ENCODE data around the gene ZNF516.
"Not testable (repeated sequence)": the region's sequence is repeated elsewhere in the genome, so short reads cannot be mapped to it uniquely, and the experiment has no call there.

Gene ZNF516, protein sequence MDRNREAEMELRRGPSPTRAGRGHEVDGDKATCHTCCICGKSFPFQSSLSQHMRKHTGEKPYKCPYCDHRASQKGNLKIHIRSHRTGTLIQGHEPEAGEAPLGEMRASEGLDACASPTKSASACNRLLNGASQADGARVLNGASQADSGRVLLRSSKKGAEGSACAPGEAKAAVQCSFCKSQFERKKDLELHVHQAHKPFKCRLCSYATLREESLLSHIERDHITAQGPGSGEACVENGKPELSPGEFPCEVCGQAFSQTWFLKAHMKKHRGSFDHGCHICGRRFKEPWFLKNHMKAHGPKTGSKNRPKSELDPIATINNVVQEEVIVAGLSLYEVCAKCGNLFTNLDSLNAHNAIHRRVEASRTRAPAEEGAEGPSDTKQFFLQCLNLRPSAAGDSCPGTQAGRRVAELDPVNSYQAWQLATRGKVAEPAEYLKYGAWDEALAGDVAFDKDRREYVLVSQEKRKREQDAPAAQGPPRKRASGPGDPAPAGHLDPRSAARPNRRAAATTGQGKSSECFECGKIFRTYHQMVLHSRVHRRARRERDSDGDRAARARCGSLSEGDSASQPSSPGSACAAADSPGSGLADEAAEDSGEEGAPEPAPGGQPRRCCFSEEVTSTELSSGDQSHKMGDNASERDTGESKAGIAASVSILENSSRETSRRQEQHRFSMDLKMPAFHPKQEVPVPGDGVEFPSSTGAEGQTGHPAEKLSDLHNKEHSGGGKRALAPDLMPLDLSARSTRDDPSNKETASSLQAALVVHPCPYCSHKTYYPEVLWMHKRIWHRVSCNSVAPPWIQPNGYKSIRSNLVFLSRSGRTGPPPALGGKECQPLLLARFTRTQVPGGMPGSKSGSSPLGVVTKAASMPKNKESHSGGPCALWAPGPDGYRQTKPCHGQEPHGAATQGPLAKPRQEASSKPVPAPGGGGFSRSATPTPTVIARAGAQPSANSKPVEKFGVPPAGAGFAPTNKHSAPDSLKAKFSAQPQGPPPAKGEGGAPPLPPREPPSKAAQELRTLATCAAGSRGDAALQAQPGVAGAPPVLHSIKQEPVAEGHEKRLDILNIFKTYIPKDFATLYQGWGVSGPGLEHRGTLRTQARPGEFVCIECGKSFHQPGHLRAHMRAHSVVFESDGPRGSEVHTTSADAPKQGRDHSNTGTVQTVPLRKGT

DNA sequence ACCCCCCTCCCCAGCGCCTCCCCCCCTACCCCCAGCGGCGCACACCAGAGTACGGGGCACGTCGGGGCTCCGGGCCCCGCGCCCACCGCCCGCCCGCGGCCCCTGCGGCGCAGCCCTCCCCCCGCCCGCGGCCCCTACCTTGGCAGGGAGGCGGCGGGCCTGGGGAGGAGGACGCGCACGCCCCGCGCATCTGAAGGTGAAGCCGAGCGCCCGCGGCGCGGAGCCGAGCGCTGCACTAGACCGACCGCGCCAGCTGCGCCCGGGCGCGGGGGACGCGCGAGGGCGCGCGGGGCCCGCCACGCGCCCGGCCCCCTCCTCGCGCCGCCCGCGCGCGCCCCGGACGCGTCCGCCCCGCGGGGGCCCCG, at the start of gene ZNF516:
Gene ZNF516, minus strand, starts transcription at position 237 of the 365 bp plus-strand sequence. CDS start 52,188 bp downstream, outside the sequence.
- no peak for DNase-seq

DNA sequence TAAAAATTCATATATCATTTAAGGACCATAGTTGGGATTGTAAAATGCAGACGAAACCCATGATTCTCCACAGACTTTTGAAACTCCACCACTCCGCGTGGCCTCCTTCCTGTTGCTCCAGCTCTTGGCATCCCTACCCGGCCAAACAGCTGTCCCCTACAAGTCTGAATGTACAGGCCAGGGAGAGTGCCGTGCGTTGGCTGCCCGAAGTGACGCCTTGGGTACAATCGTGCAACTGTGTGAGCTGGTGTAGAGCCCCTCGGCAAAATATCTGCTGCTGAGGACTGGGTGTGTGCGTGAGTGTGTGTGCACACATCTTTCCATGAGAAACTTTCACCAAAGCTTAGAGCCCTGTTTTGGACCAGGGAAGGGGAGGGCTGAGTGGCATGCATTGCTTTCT, 43.8 kb upstream of the ZNF516 start:
- DNase-seq: no peak

DNA sequence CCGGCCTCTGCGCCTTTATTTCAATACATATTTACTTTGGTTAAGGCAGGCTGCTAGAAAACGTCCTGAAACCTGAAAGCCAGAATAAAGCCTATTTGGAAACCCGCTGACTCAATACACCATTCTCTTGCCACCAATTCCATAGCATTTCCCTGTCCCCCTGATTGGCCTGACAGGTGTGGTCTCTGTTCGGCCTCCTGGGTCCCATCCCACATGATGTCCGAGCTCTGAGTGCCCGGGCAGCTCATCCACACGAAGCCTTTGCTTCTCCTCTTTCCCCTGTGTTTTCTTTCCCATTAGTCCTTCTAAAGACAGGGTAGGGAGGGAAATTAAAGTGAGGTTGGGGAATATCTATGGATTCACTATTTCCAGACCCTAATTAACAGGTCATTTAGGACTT, 42.6 kb upstream of the ZNF516 start:
- DNase-seq: no peak

DNA sequence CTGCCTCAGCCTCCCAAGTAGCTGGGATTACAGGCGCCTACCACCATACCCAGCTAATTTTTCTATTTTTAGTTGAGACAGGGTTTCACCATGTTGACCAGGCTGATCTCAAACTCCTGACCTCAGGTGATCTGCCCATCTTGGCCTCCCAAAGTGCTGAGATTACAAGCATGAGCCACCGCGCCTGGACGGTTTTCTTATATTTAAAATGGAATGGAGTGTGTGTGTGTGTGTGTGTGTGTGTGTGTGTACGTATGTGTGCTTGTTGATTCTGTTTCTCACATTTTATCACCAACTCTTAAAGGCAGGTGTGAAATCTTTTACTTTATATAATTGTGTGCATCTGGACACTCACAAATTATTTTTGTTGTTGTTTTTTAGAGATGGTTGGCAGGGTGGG, 41.6 kb upstream of the ZNF516 start:
- DNase-seq: not testable (repeated sequence)

DNA sequence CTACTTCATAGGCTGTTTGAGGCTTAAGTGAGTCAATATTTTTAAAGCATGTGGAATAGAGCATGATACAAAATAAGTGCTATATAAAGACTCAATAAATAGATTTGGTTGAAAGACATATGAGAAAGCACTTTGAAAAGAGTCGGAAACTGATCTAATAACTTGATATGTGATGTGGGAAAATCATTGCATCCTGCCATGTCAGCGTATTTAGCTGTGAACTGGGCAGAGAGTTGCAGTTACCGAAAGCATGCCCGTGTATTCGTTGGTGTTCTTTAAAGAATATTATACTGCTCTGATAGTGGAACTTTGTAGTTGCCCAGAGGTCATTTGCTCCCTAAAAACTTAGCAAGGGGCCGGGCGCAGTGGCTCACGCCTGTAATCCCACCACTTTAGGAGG, 37.8 kb upstream of the ZNF516 start:
- DNase-seq: no peak

DNA sequence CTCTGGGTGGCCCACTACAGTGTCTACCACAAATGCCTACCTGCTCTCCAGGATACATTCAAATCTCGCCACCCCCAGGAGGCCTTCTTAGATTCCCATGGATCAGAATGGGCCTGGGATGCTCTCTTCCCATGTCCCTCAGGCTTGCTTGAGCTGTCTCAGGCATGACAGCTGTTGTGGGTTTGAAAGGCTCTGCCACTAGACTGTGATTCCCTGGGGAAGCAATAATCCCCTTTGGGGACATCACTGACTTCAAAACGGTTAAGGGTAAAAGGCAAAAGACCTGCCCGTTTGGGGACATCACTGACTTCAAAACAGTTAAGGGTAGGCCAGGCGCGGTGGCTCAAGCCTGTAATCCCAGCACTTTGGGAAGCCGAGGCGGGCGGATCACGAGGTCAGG, 35.8 kb upstream of the ZNF516 start:
- DNase-seq: no peak

DNA sequence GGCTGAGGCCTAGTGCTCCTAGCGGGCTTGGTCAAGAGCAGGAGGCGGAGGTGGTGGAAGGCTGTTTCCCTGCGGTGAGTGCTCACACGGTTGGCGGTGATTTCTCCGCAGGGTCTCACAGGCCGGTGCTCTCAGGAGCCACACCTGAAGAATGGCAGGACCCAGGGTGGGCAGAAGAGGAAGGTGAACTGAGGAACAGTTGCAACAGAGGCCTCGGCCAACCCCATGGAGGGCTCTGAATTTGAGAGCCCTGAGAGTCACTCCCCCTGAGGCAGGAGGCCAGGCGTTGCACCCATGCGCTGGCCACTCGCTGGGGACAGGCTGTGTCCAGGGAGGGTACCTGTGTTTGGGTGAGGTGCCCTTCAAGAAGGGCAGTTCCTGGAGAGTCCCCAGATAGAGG, 35.3 kb upstream of the ZNF516 start:
- DNase-seq: no peak

DNA sequence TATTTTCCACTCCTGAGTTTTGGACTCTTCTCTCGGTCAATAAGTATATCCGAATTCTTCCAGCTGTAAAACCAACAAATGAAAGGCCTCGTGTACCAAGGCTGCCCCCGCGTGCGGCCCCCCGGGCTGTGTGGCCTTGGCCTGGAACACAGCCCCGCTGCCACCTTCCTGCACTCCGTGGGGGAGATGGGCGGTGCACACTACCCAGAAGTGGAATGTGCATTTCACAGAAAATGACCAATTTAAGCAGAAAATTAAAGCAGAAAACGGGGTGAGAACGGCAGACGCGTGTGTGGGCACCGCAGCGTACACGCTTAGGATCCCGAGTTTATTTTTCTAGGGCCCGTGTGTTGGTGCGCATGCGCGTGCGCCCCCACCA, 34.4 kb upstream of the ZNF516 start:
- DNase-seq: no peak

DNA sequence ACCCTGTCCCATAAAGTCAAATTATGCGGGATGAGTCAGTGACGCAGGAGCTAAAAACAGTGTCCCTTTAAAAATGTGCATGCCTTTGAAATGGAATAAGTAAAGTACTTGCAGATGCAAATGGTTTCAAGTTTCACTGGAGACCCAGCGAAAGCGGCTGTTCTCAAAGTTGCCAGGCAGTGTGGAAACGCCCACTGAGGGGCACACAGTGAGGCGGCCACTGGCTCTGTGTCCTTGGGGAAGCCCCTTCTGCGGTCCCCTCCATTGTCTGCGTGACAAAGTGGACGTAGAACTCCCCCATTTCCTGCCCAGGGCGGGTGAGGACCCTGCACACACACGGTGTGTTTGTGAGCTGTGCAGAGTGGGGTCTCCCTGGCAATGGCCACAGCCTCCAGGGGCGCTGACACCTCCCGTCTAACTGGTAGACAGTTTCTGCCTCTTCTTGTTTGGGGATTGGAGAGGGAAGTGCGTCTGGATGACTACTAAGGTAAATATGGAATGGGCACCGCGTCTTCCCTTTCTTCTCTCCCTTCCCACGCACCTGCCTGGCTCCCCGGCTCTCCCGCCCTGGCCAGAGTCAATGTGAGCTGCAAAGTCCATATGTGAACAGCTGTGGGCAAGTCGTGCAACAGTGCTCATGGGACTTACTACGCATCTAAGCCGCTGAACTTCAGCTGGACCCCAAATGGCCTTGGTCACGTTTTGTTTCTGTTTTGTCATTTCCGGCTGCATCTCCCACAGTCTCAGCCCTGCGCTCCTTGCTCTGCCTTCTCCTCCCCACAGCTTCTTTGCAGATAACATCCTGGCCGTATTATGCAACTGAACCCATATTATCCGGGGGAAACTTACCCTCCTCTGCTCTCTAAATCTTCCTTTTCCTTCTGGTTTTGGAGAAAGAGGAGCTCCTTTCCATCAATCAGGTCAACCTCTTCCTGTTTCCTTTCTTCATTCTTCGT, 33.7 kb upstream of the ZNF516 start:
- DNase-seq: no peak

DNA sequence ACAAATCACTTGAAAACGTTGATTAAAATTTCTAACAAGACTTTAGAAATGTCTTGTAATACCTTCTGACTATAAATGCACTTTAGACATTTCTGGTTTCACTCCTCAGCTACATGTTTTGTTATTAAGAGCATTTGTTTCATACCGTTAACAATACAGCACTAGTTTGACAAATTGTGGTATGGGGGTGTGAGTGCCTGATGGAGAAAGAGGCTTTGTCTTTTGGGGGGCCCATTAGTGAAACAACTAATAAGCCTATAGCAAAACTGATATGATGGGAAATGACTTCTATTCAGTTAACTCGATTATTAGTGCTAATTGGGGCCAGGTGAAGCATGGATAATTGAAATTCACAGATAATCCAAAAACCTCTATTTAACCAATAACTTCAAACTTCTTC, 30.9 kb upstream of the ZNF516 start:
- no peak for DNase-seq

DNA sequence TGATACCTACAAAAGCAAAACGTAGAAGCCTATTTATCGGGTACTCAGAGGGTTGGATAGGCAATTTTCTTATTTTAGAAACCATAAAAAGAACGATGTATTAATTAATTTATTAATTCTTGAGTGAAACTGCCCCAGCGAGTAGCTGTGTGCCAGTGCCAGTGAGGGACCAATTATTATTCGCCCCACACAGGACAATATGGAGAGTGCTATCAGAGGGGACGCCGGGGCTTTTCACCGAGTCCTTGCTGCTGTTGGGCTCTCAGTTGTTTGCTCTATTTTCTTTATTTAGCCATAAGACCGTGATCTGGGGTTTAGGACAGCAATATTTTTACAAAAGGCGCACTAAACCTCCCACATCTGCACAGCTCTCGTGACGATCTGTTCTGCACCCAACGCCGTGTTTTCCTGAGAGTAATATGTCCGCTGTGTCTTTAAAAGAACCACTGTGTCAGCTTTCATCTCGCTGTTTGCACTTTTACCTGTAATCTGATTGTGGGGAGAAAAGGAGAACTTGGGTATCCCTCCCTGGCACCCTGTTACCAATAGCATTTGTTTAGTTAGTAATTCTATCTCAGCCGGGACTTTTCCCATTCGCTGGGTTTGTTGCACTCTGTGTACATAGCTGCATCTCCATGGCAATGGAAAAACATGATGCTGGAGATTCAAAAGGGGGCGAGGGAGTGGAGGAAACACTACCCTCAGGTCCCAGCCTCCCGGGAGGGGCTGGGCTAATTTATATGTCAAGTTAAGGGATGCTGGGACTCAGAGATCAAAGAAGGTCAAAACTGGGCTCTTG, 30.1 kb upstream of the ZNF516 start:
- DNase-seq: peak; percentile 54

DNA sequence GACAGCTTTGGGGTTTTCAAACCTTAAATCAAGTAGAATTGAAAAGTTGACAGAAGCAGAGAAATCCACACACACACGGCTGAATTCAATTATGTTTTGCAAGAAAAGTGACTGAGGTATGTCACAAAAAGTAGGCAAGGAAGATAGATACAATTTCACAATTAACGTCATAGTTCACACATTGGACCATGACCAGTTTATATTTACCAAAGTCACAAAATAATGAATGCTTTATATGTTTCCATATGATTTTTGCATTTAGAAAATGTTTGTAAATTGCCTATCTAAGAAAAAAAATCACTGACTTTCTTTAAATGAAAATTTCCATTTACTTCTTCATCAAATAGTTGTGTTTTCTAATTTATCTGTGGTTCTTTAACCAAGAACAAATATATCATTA, 29.4 kb upstream of the ZNF516 start:
- no peak for DNase-seq

DNA sequence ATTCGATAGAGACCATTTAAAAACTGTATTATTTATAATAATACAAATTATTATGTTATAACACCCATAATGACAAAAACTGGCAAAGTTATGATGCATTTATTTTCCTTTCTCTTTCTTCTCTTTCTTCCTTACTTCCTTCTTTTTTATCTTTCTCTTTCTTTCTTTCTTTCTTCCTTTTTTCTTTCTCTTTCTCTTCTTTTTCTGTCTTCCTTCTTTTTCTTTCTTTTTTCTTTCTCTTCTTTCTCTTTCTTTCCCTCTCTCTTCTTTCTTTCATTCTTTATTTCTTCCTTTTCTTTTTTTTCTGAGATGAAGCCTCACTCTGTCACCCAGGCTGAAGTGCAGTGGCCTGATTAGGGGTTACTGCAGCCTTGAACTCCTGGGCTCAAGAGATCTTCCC, 27.5 kb upstream of the ZNF516 start:
- DNase-seq: no peak

DNA sequence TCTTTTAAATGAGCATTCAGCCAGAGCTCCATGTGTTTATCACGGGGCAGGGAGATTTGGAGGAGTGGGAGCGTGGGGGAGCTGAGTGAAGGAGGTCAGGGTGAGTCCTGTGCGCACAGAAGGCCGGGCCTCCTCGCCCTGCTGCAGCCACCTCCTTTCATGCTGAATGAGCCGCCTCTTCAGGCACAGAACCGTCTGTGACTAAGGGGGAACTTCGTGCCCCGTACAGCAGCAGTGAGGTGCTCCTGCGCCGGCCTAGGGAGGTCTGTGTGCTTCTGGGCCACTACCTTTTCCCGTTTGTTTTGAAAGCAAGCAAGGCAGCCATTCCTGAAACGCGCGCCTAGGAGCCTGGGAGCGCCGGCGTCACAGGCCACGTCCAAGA, 27.1 kb upstream of the ZNF516 start:
- DNase-seq: no peak

DNA sequence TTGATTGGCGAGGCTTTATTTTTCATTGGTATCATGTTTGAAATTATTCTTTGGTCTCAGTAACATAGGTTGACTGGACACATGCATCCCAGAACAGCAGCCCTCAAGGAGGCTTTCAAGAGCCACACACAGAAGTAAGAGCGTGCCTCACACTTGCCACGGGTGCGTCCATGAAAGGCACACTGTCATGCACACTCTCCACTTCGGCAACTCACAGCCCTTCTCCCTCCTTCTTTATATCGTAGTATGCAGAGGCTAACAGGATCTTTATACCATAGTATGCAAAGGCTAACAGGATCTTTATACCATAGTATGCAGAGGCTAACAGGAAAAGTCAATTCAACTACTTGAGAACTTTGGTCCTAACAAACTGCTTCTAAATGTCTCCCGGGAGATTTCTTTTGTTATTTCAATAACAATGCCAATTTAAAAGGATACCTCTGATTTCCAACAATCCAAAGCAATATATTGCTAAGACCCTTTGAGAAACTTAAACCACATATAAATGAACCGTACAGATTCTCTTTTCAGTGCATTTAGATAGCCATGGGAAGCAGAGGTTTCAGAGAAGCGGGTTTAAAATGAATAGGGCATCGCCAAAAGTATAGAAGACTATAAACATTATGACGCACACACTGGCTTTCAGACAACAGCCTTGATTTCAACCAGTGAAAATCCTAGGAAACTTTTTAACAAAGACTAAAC, 26.5 kb upstream of the ZNF516 start:
- DNase-seq: no peak

DNA sequence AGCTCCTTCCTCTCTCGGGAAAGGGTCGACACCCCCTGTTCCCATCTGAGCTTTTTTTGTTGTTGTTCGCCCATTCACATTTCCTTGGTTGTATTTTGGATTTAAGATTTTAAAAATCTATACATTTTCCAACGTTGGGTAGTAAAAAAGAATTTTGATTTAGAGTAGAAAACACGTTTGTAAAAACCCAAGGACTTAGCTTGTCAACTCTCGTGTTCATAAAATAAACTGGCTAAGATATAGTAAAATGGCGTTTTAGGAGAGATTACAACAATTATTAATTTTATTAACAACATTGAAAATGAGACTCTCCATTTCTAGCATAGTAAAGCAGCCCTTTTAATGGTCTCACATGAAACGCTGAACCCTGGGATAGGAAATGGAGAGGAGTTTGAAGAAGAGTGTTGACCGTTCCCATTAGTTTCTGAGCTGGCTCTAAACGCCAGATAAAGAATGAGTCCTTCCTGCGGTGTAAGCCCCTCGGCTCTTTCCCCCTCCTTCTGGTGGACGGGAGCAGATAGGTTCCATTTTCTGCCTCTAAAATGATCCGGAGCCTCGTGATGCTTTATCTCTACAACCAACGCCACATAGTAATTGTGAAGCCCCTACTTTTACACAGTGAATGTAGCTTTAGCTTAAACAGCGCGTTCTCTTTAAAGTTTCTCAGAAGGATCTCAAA, 24.0 kb upstream of the ZNF516 start:
- DNase-seq: no peak

DNA sequence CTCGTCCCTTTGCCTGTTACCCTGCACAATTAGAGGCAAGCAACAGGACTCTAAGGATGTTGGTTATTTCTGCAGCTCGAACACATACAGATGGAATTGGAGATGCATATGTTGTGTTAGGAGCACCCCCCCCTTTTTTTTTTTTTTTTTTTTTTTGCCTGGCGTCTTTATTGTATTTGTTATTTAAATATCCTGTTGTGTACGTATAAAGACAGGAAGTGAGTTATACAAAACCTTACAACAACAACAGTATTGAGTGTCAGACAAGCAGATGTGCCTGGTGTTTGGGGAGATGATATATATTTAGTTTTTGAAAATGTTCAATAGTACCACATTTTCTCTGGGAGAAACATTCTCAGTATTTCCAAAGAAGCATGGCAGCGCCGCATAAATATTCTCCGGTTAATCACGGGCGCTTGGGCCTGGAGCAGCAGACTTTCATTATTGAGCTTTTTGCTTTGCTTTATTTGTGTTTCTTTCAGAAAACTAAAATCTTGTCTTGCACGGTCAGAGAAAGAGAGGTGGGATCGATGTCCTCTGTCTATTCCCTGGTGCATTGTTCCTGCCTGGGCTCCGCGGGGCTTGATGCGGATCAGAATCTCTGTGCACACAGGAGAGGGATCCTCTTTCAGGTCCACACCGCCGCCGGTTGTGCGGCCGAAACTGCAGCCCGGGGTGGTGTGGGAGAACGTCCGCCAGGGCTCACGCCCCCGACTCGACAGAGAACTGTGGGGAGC, 23.2 kb upstream of the ZNF516 start:
- no peak for DNase-seq

DNA sequence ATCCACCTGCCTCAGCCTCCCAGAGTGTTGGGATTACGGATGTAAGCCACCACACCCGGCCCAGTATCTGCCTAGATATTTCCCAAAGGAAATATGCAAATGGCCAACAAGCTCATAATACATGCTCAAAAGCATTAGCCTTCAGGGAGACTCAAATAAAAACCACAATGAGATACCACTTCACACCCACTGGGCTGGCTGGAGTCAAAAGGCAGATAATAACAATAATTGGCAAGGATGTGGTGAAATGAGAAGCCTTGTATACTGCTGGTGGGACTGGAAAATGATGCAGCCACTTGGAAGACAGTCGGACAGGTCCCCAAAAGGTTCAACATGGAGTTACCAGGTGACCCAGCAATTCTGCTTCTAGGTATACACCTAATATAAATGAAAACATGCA, 20.5 kb upstream of the ZNF516 start:
- no peak for DNase-seq

DNA sequence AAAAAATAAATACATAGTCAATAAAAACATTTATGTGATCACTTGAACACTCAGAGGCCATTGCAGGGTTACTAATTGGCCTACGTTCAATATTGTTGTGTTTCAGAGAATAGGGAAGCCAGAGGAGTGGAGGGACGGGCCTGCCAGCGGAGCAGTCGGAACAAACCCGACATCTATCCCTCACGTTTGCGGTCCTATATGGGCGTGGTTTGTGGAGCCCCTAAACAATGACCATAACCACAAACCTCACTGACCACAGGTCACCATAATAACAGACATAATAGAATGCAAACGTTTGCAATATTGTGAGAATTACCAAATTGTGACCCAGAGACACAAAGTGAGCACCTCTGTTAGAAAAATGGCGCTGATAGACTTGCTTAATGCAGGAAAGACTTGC, 19.5 kb upstream of the ZNF516 start:
- no peak for DNase-seq
